Measurements from ENCODE around the gene HECW1.
"Not testable (repeated sequence)": the region's sequence is repeated elsewhere in the genome, so short reads cannot be mapped to it uniquely, and the experiment has no call there.

HECW1 gene

DNA sequence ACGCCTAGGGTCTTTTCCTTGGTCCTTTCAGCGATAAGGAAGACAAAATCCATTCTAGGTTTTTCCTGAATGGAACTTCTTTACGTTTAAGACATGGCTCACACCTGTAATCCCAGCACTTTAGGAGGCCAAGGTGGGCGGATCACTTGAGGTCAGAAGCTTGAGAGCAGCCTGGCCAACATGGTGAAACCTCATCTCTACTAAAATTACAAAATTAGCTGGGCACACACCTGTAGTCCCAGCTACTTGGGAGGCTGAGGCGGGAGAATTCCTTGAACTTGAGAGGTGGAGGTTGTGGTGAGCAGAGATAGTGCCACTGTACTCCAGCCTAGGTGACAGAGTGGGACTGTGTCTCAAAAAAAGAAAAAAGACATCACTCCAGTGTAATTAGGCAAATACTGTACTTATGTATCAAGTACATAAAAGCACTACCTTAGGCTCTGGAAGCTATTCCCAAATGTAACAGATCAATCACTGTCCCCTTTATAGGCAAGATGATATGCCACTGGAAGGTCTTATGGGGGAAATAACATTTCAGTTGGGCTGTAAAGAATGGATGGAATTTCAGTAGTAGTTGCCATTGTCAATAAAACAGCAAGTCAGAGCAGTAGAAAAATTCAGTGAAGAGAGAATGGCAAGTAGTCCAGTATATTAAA lies 476.2 kb downstream of the HECW1 start:
- no peak for DNase-seq

DNA sequence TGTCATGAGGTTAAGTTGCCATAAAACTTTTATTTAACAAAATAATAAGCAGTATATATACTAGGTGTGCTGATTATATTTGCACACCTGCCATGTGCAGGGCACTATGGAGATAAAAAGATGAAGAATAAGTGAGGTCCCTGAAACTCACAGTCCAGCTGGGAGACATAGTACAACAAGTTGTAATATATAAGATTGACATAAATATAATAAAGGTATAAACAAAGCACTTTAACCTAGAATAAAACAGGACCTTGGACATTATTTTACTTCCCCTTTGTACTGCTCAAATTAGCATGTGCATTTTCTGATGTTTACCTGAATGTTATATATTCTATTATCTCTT lies 476.7 kb downstream of the HECW1 start:
- no peak for DNase-seq

DNA sequence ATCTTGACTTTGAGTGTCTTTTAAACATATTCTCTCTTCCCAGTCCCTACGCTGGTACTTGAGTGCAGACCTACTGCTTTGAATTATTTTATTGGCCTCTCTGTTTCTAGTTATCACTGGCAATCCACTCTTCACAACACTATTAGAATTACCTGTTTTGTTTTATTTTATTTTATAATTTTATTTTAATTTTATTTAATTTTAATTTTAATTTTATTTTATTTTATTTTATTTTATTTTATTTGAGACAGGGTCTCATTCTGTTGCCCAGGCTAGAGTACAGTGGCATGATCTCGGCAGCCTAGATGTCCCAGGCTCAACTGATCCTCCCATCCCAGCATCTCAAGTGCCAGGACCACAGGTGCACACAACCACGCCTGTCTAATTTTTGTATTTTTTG lies 477.3 kb downstream of the HECW1 start:
- DNase-seq: no peak

DNA sequence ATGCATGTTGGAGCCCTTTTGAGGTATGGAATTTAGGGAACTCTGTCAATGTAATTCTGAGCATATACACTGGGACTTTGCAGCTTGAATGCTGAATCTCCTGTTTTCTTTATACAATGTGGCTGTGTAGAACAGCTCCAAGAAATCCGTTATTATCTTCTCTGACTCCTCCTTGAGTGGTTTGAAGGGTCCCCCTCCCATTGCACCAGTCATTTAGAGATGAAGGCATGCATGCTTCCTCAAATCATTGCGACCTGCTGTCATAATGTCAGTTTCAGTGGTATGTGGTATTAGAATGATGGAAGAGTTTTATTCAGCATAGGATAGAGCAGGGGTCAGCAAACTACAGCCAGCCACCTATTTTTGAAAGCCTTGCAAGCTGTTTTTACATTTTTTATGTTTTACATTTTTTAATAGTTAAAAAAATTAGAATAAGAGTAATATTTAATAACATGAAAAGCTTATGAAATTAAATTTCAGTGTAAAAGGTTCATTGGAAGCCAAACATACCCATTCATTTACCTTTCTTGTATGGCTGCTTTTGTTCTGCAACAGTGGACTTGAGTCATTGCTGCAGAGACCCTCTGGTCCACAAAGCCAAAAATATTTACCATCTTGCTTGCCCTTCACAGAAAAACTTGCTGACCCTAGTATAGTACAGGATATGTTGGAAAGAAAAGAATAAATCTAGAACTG lies 478.6 kb downstream of the HECW1 start:
- no peak for DNase-seq

DNA sequence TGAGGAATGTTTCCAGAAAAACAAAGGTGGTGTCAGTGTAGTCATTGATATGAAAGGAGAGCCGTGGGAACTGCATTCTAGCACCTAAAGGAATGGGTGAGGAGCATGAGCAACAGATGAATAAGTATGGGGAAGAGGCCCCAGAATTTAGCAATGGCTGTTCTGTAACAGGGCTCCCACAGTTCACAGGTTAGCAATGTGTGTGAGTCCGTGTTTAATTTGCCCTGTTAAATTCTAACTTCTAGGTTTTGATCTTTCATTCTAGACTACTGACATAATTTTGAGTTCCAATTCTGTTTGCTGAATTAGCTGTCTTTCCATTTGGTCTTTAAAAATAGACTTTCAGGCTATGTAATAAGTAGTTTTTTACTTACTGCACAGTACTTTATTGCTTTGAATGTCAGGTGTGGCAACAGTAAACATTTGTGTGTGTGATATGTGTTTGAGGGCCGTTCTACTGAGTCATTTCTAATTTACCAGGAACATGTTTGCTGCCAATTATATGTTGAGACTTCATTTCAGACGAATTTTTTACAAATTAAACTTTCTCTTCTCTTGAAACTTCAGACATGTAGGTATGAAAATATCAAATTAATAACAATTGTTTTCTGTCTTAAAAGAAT lies 479.2 kb downstream of the HECW1 start:
- DNase-seq: no peak

DNA sequence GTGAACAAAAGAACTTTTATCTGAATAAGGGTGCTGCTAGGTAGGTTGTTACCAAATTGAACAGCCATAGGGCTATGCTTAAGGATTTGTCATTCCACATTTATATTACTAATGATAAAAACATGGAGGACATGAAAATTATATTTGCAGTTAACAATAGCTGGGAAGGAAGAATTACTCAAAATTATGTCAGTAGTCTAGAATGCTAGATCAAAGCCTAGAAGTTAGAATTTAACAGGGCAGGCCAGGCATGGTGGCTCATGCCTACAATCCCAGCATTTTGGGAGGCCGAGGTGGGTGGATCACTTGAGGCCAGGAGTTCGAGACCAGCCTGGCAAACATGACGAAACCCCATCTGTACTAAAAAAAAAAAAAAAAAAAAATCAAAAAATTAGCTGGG lies 479.9 kb downstream of the HECW1 start:
- DNase-seq: no peak

DNA sequence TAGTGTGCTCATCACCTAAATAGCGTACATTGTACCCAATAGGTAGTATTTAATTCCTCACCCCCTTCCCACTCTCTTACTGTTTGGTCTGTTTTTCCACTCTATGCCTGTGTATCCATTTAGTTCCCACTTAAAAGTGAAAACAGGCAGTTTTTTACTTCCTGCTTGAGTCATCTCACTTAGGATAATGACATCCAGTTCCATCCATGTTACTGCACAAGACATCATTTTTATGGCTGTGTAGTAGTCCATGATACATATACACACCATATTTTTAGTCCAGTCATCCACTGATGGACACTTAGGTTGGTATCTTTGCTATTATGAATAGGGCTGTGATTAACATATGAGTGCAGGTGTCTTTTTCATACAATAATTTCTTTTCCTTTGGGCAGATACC lies 480.6 kb downstream of the HECW1 start:
- DNase-seq: no peak

DNA sequence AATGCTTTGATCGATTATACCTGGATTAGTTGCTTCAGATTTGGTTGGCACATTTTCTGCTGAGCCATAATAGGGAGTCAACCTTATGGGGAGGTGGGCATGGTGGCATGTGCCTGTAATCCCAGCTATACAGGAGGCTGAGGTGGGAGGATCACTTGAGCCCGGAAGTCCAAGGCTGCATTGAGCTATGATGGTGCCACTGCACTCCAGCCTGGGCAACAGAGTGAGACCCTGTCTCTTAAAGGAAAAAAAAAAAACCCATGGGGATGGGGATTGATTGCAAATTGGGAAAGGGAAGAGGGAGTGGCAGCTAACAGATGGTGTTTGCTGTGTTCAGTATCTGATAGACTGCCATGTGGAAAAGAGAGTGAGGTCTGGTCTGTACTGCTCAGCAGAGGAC lies 481.6 kb downstream of the HECW1 start:
- no peak for DNase-seq

DNA sequence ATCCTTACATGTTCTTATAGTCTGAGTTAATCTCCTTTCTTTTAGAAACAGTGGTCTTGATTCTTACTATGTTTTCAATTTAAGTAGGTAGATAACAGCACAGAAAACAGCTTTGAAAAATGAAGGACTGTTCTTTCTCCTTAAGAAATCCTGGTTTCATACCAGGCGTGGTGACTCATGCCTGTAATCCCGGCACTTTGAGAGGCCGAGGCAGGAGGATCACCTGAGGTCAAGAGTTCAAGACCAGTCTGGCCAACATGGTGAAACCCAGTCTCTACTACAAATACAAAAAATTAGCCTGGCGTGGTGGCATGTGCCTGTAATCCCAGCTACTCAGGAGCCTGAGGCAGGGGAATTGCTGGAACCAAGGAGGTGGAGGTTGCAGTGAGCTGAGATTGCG lies 484.0 kb downstream of the HECW1 start:
- DNase-seq: not testable (repeated sequence)

DNA sequence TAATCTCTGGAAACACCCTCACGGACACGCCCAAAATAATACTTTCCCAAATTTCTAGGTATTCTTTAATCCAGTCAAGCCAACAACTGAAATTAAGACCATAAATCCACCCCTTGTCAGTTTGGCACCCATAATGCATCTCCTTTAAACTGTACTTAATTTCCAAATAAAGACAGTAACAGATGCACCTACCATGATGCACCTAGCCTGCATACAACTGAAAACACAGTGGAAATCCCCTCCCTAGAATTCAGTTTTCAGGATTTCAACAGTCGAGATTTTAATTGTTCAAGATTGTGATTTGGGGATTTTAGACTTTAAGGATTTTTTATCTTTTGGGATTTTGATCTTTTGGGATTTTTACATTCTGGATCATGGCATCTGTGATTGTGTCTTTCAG lies 487.6 kb downstream of the HECW1 start:
- DNase-seq: no peak

DNA sequence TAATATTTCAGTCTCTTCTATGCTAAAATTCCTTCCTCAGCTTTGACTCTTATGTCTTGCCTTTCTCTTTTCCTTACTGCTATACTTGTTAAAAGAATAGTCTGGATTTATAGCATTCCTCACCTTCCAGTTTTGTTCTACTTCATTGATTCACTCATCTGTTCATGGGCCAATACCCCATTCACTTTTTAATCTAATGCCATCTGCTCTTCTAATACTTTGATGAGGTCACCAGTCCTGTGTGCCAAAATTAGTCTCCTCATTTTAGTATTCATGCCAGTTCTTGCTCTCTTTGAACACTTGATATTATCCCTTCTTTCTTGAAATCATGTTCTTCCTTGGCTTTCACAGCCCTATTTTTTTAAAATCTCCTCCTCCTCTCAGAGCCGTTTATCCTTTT lies 489.8 kb downstream of the HECW1 start:
- DNase-seq: no peak

DNA sequence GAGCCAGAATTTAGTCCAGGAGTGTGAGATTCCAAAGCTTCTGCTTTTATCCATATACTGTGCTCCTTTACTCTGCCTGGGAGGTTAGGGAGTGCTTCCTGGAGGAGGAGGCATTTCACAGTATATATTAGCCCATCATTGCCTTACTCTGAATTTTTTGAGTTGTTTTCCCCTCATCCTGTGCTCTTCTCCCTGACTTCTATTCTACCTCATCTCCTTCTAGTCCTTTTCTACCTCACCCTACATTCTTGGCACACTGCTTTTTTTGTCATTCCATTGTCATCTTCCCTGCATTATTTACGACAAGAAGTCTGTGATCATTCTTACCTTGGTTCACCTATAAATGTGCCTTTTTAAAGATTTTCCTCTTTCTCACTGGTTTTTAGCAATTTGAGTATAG lies 491.8 kb downstream of the HECW1 start:
- DNase-seq: no peak

DNA sequence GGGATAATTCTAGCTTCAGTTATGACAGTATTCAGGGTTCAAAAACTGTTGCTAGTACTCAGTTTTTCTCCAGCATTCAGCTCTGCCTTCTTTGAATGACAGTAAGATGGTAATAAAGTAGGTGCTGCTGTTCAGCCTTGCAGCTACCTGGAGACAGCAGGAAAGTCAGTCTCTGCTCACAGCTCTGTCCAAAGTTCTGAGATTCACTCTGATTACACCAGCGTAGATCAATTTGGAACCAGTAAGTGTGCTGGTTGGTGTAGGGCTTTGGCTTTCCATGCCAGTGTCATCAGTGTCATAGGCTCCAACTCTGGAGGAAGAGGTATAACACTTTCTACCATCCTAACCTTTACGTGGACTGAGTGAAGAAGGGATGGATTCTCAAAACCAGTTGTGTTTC lies 496.6 kb downstream of the HECW1 start:
- no peak for DNase-seq

DNA sequence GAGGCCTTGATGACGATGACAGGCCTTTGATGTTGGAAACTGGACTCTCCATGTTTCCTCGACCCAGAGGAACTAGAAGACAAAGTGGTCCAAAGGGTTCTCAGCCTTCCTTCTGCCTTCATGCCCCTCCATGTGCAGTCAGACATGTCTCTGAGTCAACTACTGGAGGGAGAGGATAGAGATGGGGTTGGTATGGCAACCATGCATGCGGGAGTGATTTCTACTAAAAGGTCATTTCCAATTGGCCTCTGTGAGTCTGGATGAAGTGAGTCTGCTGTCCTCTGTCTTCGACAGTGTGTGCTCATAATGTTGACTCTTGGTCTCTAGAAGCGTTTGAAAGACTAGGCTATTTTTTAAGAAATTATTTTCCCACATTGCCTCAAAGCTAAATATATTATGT lies 499.7 kb downstream of the HECW1 start:
- no peak for DNase-seq

DNA sequence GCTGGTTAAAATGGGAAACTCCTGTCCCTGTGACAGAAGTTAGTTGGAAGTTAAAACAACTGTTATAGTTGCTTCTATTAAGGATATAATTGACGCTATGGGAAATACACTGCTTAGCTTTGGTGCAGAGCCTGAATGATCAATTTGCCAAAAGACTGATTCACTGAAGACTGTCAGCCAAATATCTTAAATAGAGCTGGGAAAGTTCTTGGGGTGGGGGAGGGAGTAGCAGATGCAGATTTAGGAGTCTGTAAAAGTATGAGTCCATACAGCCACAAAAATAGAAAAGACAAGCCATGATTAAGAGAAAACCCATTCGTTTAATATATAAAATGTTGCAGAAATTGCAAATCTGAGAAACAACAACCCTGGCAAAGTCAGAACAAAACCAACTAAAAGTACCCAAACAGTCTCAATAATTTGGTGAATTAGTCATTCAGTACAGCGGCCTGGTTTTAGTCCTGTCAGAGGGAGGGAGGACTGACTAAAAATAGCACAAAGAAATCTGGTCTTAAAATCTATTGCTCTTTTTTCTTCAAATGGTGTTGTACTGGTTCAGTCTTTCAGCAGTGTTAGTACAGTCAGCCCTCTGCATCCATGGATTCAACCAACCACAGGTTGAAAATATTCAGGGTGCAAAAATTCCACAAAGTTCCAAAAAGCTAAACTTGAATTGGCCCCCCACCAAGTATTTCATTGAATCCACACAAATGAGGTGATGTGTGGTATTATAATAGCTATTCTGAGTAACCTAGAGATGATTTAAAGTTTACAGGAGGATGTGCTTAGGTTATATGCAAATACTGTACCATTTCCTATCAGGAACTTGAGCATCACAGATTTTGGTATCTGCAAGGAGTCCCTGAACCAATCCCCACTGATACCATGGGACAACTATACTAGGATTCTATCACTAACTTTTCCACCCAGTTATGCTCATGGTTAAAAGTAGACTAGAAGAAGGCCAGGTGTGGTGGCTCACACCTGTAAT lies 500.4 kb downstream of the HECW1 start:
- no peak for DNase-seq
